Gastrocnemius medialis (tissue), 4 donors: ENCODE results near the gene ISL2. TPM values are rescaled to one million over a fixed set of nuclear protein-coding genes. Genes with fewer than 3 reads are reported as not detected.

Source experiments
- ATAC-seq, 2 donors: fragments of 150-250 bp; one replicate each; pipeline ENCODE4 v1.9.1; 2016
- DNase-seq, 2 donors: peaks; one replicate each; pipeline ENCODE4 v3.0.0-alpha.2; 2019
- H3K27ac ChIP-seq, 4 donors: fragments of 200-600 bp; sonication (generic); 1 replicate in 1 of 4; 2 replicates in 3 of 4; pipeline ENCODE4 v1.5.1; 2016 to 2018; ENCODE audit warnings: mild to moderate bottlenecking in 2 of 4, moderate library complexity in 1 of 4
- H3K27me3 ChIP-seq, 3 donors: fragments of 200-600 bp; sonication (generic) in 2 of 3; 1 replicate in 1 of 3; 2 replicates in 2 of 3; pipeline versions ENCODE4 v1.5.1 to v1.6.0; 2016 to 2019; ENCODE audit warnings: mild to moderate bottlenecking in 1 of 3, moderate library complexity in 1 of 3
- H3K36me3 ChIP-seq, 2 donors: fragments of 200-600 bp; sonication (generic) in 1 of 2; one replicate each; pipeline ENCODE4 v1.5.1; 2017 to 2018
- H3K4me1 ChIP-seq, 2 donors: fragments of 200-600 bp; sonication (generic) in 1 of 2; one replicate each; pipeline ENCODE4 v1.5.1; 2016 to 2017; ENCODE audit warnings: mild to moderate bottlenecking in 2 of 2
- H3K4me3 ChIP-seq, 4 donors: fragments of 200-600 bp; sonication (generic) in 3 of 4; 1 replicate in 1 of 4; 2 replicates in 3 of 4; pipeline ENCODE4 v1.5.1; 2016 to 2019; ENCODE audit warnings: mild to moderate bottlenecking in 2 of 4
- H3K9me3 ChIP-seq, 3 donors: fragments of 200-600 bp; sonication (generic) in 2 of 3; 1 replicate in 1 of 3; 2 replicates in 2 of 3; pipeline ENCODE4 v1.5.1; 2016 to 2019
- CTCF ChIP-seq, 5 experiments: fragments of 450-650 bp in 3 of 5; fragments of 200-600 bp in 2 of 5; sonication (generic) in 2 of 5; IDR thresholded peaks in 4 of 5; conservative IDR thresholded peaks in 1 of 5; 1 replicate in 4 of 5; 2 replicates in 1 of 5; pipeline ENCODE4 v1.5.1; 2016 to 2019; ENCODE audit warnings: antibody characterized with exemption in 5 of 5, mild to moderate bottlenecking in 3 of 5, moderate library complexity in 3 of 5
- POLR2A ChIP-seq, 2 donors: fragments of 450-650 bp; IDR thresholded peaks; one replicate each; pipeline ENCODE4 v1.6.1; 2017; ENCODE audit warnings: antibody characterized with exemption in 2 of 2, mild to moderate bottlenecking in 2 of 2, moderate library complexity in 2 of 2
- in situ Hi-C, 4 donors: fragments of 200-750 bp; cut with MboI; loops; one replicate each; pipeline versions ENCODE4 v1.15.0 to v1.8.0; 2017; ENCODE audit warnings: low sequenced_read_pairs in 4 of 4
- intact Hi-C: fragments of 100-400 bp; cut with DNase I; formaldehyde crosslinking; loops from one replicate; pipeline ENCODE4 v1.15.1; 2023; ENCODE audit warnings: low total_unique reads
- total RNA-seq, 4 donors: library from RNA; depleted of rRNA; stranded (reverse); fragments of >200 nt; gene quantifications; one replicate each; pipeline versions ENCODE4 v1.1.0 to v1.2.3, GENCODE V29; 2016

Gene ISL2
- total RNA-seq, 4 donors from 2014 or later = not detected

- Histone ChIP-seq H3K4me1 (no peaks in the 10 kb centered on the region), H3K27ac (no peak overlapping the region), H3K9me3 (no peaks in the 10 kb centered on the region), H3K4me3 (no peak overlapping the region), H3K27me3 (no peaks in the 10 kb centered on the region), H3K36me3 (peaks cover 0 to 6% of the 10 kb centered on the region in 2 donors)
- no peak for TF ChIP-seq POLR2A (IDR thresholded peaks at IDR 0.05)
- no peak for TF ChIP-seq CTCF (IDR thresholded peaks at IDR 0.05 in 4 of 5, conservative IDR thresholded peaks at IDR 0.05 in 1 of 5)
- ATAC-seq = no peak
- intact Hi-C loops = no loop called here
- no peak for DNase-seq
- in situ Hi-C loops = no loop called here
These were observed 46.6 kb downstream of the ISL2 start for GRCh38 chr15:76382987-76383728.

- TF ChIP-seq POLR2A (IDR thresholded peaks at IDR 0.05) = no peak
- no peak for TF ChIP-seq CTCF (IDR thresholded peaks at IDR 0.05 in 4 of 5, conservative IDR thresholded peaks at IDR 0.05 in 1 of 5)
- no peak for ATAC-seq
- DNase-seq = no peak
- Histone ChIP-seq H3K36me3 (peaks cover 0 to 6% of the 10 kb centered on the region in 2 donors), H3K9me3 (no peaks in the 10 kb centered on the region), H3K27me3 (no peaks in the 10 kb centered on the region), H3K4me1 (no peaks in the 10 kb centered on the region), H3K27ac (no peak overlapping the region), H3K4me3 (no peak overlapping the region)
- in situ Hi-C loops = no loop called here
- intact Hi-C loops = no loop called here
These were observed 47.8 kb downstream of the ISL2 start for GRCh38 chr15:76384409-76384808.

- DNase-seq (no peak), ATAC-seq (no peak)
- no peak overlapping the region for H3K27ac ChIP-seq
- TF ChIP-seq CTCF (IDR thresholded peaks at IDR 0.05 in 4 of 5, conservative IDR thresholded peaks at IDR 0.05 in 1 of 5) = no peak
- TF ChIP-seq POLR2A (IDR thresholded peaks at IDR 0.05) = no peak
- intact Hi-C loops (no loop called here), in situ Hi-C loops (no loop called here)
- H3K4me3 ChIP-seq = no peak overlapping the region
- H3K9me3 ChIP-seq = no peaks in the 10 kb centered on the region
- no peaks in the 10 kb centered on the region for H3K4me1 ChIP-seq
- H3K27me3 ChIP-seq = no peaks in the 10 kb centered on the region
- H3K36me3 ChIP-seq = peaks cover 0 to 2% of the 10 kb centered on the region in 2 donors
These were observed 49.6 kb downstream of the ISL2 start for GRCh38 chr15:76386178-76386577.

DNA sequence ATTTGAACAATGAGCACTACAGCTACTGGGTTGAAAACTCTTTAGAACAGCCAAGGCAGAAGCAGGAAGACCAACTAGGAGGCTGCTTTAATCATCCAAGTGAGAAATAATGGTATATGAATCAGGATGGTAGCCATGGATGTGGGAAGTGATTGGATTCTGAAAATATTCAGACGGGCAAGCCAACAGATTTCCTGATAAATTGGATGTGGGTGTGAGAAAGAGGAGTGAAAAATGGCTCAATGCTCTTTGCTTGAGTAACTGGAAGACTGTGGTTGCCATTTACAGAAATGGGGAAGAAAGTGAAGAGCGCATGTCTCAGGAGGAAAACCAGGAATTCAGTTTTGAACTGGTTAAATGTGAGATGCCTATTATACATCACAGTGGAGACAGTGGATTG lies 50.4 kb downstream of the ISL2 start:
- Histone ChIP-seq H3K27ac (no peak overlapping the region), H3K4me1 (no peaks in the 10 kb centered on the region), H3K4me3 (no peak overlapping the region), H3K9me3 (no peaks in the 10 kb centered on the region), H3K27me3 (no peaks in the 10 kb centered on the region), H3K36me3 (no peaks in the 10 kb centered on the region)
- ATAC-seq = no peak
- intact Hi-C loops (no loop called here), in situ Hi-C loops (no loop called here)
- TF ChIP-seq CTCF (IDR thresholded peaks at IDR 0.05 in 4 of 5, conservative IDR thresholded peaks at IDR 0.05 in 1 of 5) (no peak), POLR2A (IDR thresholded peaks at IDR 0.05) (no peak)
- DNase-seq = no peak

GRCh38 chr15:76390571-76390970 lies 54.0 kb downstream of the ISL2 start:
- H3K27ac ChIP-seq = no peak overlapping the region

More at GRCh38 chr15:76390571-76390970, 54.0 kb downstream of the ISL2 start:
- no peak for DNase-seq
- no peaks in the 10 kb centered on the region for H3K9me3 ChIP-seq
- H3K4me3 ChIP-seq = no peak overlapping the region
- H3K27me3 ChIP-seq = no peaks in the 10 kb centered on the region
- in situ Hi-C loops (no loop called here), intact Hi-C loops (no loop called here)
- no peak for ATAC-seq
- no peaks in the 10 kb centered on the region for H3K4me1 ChIP-seq
- no peaks in the 10 kb centered on the region for H3K36me3 ChIP-seq
- TF ChIP-seq CTCF (IDR thresholded peaks at IDR 0.05 in 4 of 5, conservative IDR thresholded peaks at IDR 0.05 in 1 of 5) (no peak), POLR2A (IDR thresholded peaks at IDR 0.05) (no peak)
